ENCODE results near the gene GPR108. TPM values are rescaled to one million over a fixed set of nuclear protein-coding genes. Genes with fewer than 3 reads are reported as not detected.

GPR108 gene
- total and polyA plus RNA-seq, 2 of the 13 experiments (the other 11 are each of a cell fraction or from before 2014, with no cell fraction given), result 36.4 to 63.0 TPM

- no peak for TF ChIP-seq ZNF564 (CRISPR knock-in tag; IDR thresholded peaks at IDR 0.05)
- TF ChIP-seq ZNF460 (CRISPR knock-in tag; IDR thresholded peaks at IDR 0.05; ENCODE audit: borderline replicate concordance), result peak; percentile 68; the same call in 1 of the 2 replicates
- TF ChIP-seq ZSCAN9 (CRISPR knock-in tag; IDR thresholded peaks at IDR 0.05; ENCODE audit: borderline replicate concordance), result no peak
- no peak for TF ChIP-seq KMT2A (CRISPR knock-in tag; IDR thresholded peaks at IDR 0.05)
- no peak for TF ChIP-seq MNT (IDR thresholded peaks at IDR 0.05)
- no peak for TF ChIP-seq GABPA (IDR thresholded peaks at IDR 0.05; ENCODE audit: low read depth, low read length)
- TF ChIP-seq GABPA (CRISPR knock-in tag; IDR thresholded peaks at IDR 0.05; ENCODE audit: low read depth), result 0 out of 2 replicates have a peak, but pooled peaks have one; percentile 43
- TF ChIP-seq RFXANK (CRISPR knock-in tag; IDR thresholded peaks at IDR 0.05), result peak; percentile 81; the same call in 1 of the 2 replicates
- TF ChIP-seq, protein P1, sequence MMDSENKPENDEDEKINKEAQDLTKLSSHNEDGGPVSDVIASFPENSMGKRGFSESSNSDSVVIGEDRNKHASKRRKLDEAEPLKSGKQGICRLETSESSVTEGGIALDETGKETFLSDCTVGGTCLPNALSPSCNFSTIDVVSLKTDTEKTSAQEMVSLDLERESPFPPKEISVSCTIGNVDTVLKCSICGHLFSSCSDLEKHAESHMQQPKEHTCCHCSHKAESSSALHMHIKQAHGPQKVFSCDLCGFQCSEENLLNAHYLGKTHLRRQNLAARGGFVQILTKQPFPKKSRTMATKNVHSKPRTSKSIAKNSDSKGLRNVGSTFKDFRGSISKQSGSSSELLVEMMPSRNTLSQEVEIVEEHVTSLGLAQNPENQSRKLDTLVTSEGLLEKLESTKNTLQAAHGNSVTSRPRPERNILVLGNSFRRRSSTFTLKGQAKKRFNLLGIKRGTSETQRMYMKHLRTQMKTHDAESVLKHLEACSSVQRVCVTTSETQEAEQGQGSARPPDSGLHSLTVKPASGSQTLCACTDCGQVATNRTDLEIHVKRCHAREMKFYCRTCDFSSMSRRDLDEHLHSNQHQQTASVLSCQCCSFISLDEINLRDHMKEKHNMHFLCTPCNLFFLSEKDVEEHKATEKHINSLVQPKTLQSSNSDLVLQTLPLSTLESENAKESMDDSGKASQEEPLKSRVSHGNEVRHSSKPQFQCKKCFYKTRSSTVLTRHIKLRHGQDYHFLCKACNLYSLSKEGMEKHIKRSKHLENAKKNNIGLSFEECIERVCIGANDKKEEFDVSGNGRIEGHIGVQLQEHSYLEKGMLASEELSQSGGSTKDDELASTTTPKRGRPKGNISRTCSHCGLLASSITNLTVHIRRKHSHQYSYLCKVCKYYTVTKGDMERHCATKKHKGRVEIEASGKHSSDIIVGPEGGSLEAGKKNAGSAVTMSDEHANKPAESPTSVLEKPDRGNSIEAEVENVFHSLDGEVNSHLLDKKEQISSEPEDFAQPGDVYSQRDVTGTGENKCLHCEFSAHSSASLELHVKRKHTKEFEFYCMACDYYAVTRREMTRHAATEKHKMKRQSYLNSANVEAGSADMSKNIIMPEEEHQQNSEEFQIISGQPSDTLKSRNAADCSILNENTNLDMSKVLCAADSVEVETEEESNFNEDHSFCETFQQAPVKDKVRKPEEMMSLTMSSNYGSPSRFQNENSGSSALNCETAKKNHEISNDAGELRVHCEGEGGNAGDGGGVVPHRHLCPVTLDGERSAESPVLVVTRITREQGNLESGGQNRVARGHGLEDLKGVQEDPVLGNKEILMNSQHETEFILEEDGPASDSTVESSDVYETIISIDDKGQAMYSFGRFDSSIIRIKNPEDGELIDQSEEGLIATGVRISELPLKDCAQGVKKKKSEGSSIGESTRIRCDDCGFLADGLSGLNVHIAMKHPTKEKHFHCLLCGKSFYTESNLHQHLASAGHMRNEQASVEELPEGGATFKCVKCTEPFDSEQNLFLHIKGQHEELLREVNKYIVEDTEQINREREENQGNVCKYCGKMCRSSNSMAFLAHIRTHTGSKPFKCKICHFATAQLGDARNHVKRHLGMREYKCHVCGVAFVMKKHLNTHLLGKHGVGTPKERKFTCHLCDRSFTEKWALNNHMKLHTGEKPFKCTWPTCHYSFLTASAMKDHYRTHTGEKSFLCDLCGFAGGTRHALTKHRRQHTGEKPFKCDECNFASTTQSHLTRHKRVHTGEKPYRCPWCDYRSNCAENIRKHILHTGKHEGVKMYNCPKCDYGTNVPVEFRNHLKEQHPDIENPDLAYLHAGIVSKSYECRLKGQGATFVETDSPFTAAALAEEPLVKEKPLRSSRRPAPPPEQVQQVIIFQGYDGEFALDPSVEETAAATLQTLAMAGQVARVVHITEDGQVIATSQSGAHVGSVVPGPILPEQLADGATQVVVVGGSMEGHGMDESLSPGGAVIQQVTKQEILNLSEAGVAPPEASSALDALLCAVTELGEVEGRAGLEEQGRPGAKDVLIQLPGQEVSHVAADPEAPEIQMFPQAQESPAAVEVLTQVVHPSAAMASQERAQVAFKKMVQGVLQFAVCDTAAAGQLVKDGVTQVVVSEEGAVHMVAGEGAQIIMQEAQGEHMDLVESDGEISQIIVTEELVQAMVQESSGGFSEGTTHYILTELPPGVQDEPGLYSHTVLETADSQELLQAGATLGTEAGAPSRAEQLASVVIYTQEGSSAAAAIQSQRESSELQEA (CRISPR knock-in tag; IDR thresholded peaks at IDR 0.05; ENCODE audit: not compliant biosample characterization), result no peak
- TF ChIP-seq KDM2A (CRISPR knock-in tag; IDR thresholded peaks at IDR 0.05; ENCODE audit: borderline replicate concordance, low read depth), result no peak
- TF ChIP-seq RORA (CRISPR knock-in tag; IDR thresholded peaks at IDR 0.05), result no peak
- TF ChIP-seq ZNF740 (CRISPR knock-in tag; IDR thresholded peaks at IDR 0.05), result no peak
- no peak for TF ChIP-seq YEATS2 (CRISPR knock-in tag; IDR thresholded peaks at IDR 0.05; ENCODE audit: borderline replicate concordance)
- 0 out of 2 replicates have a peak, but pooled peaks have one; percentile 65 for TF ChIP-seq ZSCAN25 (CRISPR knock-in tag; IDR thresholded peaks at IDR 0.05)
- TF ChIP-seq, protein P2, sequence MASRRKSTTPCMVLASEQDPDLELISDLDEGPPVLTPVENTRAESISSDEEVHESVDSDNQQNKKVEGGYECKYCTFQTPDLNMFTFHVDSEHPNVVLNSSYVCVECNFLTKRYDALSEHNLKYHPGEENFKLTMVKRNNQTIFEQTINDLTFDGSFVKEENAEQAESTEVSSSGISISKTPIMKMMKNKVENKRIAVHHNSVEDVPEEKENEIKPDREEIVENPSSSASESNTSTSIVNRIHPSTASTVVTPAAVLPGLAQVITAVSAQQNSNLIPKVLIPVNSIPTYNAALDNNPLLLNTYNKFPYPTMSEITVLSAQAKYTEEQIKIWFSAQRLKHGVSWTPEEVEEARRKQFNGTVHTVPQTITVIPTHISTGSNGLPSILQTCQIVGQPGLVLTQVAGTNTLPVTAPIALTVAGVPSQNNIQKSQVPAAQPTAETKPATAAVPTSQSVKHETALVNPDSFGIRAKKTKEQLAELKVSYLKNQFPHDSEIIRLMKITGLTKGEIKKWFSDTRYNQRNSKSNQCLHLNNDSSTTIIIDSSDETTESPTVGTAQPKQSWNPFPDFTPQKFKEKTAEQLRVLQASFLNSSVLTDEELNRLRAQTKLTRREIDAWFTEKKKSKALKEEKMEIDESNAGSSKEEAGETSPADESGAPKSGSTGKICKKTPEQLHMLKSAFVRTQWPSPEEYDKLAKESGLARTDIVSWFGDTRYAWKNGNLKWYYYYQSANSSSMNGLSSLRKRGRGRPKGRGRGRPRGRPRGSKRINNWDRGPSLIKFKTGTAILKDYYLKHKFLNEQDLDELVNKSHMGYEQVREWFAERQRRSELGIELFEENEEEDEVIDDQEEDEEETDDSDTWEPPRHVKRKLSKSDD (CRISPR knock-in tag; IDR thresholded peaks at IDR 0.05; ENCODE audit: low read depth), result no peak
- no peak for TF ChIP-seq STAT5B (CRISPR knock-in tag; IDR thresholded peaks at IDR 0.05)
Observed at GRCh38 chr19:6725513-6726231, 11.7 kb downstream of the GPR108 start (continued).
